A549 (cell line): Measurements from ENCODE around the gene ATP5F1E.

Experiments used
- CBX2 ChIP-seq: fragments of 200-600 bp; sonication (generic); IDR thresholded peaks from 2 replicates; pipeline ENCODE4 v1.6.1; 2016; ENCODE audit warnings: low read depth, mild to moderate bottlenecking, borderline replicate concordance
- CEBPB ChIP-seq, 2 experiments: fragments of >200 bp in 1 of 2; sonication (Bioruptor Twin) in 1 of 2; formaldehyde crosslinking in 1 of 2; IDR thresholded peaks; 2 replicates each; pipeline ENCODE4 v1.6.1; 2012 to 2016
- CTCF ChIP-seq: fragments of >200 bp; sonication (Bioruptor Twin); formaldehyde crosslinking; IDR thresholded peaks from 3 replicates; pipeline ENCODE4 v1.5.1; 2016
- EP300 ChIP-seq, 2 experiments: fragments of >200 bp; sonication (Bioruptor Twin); formaldehyde crosslinking; IDR thresholded peaks; 2 replicates in 1 of 2; 3 replicates in 1 of 2; pipeline ENCODE4 v1.6.1; 2016 to 2017
- SREBF2 ChIP-seq: fragments of 450-650 bp; IDR thresholded peaks from 2 replicates; pipeline ENCODE4 v1.6.1; 2014; ENCODE audit warnings: mild to moderate bottlenecking, moderate library complexity
- TF ChIP-seq, protein P1 (sequence below): fragments of 250-450 bp; sonication (Bioruptor Pico); IDR thresholded peaks from 2 replicates; pipeline ENCODE4 v1.5.0; 2021; ENCODE audit warnings: mild to moderate bottlenecking, moderate library complexity, borderline replicate concordance

- TF ChIP-seq CTCF, result no peak
- no peak for TF ChIP-seq CBX2
- no peak for TF ChIP-seq SREBF2
- TF ChIP-seq, protein P1, sequence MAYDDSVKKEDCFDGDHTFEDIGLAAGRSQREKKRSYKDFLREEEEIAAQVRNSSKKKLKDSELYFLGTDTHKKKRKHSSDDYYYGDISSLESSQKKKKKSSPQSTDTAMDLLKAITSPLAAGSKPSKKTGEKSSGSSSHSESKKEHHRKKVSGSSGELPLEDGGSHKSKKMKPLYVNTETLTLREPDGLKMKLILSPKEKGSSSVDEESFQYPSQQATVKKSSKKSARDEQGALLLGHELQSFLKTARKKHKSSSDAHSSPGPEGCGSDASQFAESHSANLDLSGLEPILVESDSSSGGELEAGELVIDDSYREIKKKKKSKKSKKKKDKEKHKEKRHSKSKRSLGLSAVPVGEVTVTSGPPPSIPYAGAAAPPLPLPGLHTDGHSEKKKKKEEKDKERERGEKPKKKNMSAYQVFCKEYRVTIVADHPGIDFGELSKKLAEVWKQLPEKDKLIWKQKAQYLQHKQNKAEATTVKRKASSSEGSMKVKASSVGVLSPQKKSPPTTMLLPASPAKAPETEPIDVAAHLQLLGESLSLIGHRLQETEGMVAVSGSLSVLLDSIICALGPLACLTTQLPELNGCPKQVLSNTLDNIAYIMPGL, result no peak
- no peak for TF ChIP-seq EP300 (IDR thresholded peaks at IDR 0.05)
- TF ChIP-seq CEBPB (IDR thresholded peaks at IDR 0.05), result no peak
Measured at GRCh38 chr20:59016795-59017492, 15.2 kb downstream of the ATP5F1E start.
